ENCODE results near the gene PLEKHA6. TPM values are rescaled to one million over a fixed set of nuclear protein-coding genes. Genes with fewer than 3 reads are reported as not detected.

Gene PLEKHA6, protein sequence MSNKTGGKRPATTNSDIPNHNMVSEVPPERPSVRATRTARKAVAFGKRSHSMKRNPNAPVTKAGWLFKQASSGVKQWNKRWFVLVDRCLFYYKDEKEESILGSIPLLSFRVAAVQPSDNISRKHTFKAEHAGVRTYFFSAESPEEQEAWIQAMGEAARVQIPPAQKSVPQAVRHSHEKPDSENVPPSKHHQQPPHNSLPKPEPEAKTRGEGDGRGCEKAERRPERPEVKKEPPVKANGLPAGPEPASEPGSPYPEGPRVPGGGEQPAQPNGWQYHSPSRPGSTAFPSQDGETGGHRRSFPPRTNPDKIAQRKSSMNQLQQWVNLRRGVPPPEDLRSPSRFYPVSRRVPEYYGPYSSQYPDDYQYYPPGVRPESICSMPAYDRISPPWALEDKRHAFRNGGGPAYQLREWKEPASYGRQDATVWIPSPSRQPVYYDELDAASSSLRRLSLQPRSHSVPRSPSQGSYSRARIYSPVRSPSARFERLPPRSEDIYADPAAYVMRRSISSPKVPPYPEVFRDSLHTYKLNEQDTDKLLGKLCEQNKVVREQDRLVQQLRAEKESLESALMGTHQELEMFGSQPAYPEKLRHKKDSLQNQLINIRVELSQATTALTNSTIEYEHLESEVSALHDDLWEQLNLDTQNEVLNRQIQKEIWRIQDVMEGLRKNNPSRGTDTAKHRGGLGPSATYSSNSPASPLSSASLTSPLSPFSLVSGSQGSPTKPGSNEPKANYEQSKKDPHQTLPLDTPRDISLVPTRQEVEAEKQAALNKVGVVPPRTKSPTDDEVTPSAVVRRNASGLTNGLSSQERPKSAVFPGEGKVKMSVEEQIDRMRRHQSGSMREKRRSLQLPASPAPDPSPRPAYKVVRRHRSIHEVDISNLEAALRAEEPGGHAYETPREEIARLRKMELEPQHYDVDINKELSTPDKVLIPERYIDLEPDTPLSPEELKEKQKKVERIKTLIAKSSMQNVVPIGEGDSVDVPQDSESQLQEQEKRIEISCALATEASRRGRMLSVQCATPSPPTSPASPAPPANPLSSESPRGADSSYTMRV
- total RNA-seq (10 to 100 TPM in 1 of 2 donors, 1 to 10 TPM in 1; 5.1 to 14.0 TPM), polyA plus RNA-seq (ENCODE audit: insufficient read length in 6 of 6) (10 to 100 TPM; 13.1 to 24.4 (median 16.6) TPM)
- long read RNA-seq, donor 1, result 0 reads
- long read RNA-seq, donor 2, partial matches to known transcripts, result 0 of 1 reads
- long read RNA-seq, donor 2, other reads (novel, unspliced or antisense), result 0 of 1 reads
- long read RNA-seq, donor 3, result 0 reads
- long read RNA-seq, donor 4, partial matches to known transcripts, result 0 of 1 reads
- long read RNA-seq, donor 4, other reads (novel, unspliced or antisense), result 1 of 1 reads
- long read RNA-seq, donor 5, result 0 reads
- long read RNA-seq, donor 6, result 0 reads
- long read RNA-seq, donor 7, result 0 reads
- long read RNA-seq, donor 8, result 0 reads
- long read RNA-seq, donor 9, result 0 reads
- long read RNA-seq, donor 10, result 0 reads
- long read RNA-seq, donor 11, partial matches to known transcripts, result 5 of 5 reads
- long read RNA-seq, donor 11, other reads (novel, unspliced or antisense), result 0 of 5 reads
- long read RNA-seq, donor 12, partial matches to known transcripts, result 6 of 8 reads
- long read RNA-seq, donor 12, other reads (novel, unspliced or antisense), result 0 of 8 reads

GRCh38 chr1:204359474-204360255, at the start of gene PLEKHA6:
Gene PLEKHA6 (minus strand): TSS chr1:204359929. CDS start chr1:204273727, 86,202 bp downstream.
- Histone ChIP-seq H3K4me1 (peaks cover 0 to 14% of the 10 kb centered on the region in 2 donors), H3K27ac (no peak within 1 kb of the TSS), H3K36me3 (no peaks in the 10 kb centered on the region), H3K9me3 (no peaks in the 10 kb centered on the region), H3K4me3 (no peak within 1 kb of the TSS), H3K27me3 (peaks cover 0 to 34% of the 10 kb centered on the region in 2 donors)
- no peak for TF ChIP-seq CTCF (IDR thresholded peaks at IDR 0.05)
- ATAC-seq (no peak), DNase-seq (peak in 2 of 4 donors; percentile 58 to 61)
- intact Hi-C loops (cut with DNase I), result loop anchor here in 1 of 2 donors (5.0 kb wide), 1 partner anchor 197 kb away; no protein-coding TSS in a partner anchor

DNA sequence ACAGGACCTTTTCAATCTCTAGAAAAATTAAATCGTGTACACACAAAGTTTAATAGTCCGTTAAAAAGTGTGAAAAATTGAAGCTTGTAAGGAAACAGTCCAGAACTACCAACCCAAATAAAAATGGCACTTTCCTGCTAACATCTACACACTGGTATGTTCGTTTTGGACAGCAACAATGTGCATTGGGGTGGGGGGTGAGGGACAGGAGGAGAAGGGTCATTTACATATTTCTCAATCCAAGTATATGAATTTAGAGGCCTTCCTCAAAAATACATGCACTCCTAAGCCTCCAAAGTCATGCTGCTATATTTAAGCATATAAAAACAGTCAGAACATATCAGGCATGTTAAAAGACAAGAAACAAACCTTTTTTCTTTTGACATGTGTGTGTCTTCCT, 49.4 kb upstream of the PLEKHA6 start:
- Histone ChIP-seq H3K9me3 (no peaks in the 10 kb centered on the region), H3K36me3 (peaks cover 3 to 23% of the 10 kb centered on the region in 2 donors), H3K4me1 (peaks cover 12 to 52% of the 10 kb centered on the region in 2 donors), H3K27ac (peak overlapping the region in 1 of 2 donors; percentile 95), H3K4me3 (peak overlapping the region; percentile 93 to 97), H3K27me3 (no peaks in the 10 kb centered on the region)
- no peak for TF ChIP-seq CTCF (IDR thresholded peaks at IDR 0.05)
- intact Hi-C loops (cut with DNase I), result no loop called here
- ATAC-seq (no peak), DNase-seq (peak in 1 of 4 donors; percentile 31)

DNA sequence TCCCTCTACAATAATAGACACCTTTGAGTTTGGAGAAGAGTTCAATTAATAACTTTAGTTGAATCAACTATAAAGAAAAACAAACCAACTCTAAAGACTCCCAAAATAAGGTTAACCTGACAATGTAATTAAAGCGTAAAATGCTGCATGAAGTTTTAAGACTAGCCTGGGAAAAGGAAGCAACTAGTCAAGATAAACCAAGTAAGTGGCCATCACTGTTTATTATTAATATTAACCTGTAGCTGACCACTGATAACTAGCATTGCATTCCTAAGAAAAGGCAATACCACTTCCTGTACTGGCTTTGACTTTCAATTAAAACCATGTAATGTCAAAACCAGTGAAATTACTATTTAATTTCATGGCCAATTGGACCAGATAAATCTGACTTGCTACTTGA, 48.9 kb upstream of the PLEKHA6 start:
- peak overlapping the region in 1 of 2 donors; percentile 95 for H3K27ac ChIP-seq
- DNase-seq, result no peak
- intact Hi-C loops (cut with DNase I), result no loop called here

More for the DNA sequence above, 48.9 kb upstream of the PLEKHA6 start:
- H3K4me1 ChIP-seq, result peaks cover 12 to 50% of the 10 kb centered on the region in 2 donors
- H3K27me3 ChIP-seq, result no peaks in the 10 kb centered on the region
- no peak for TF ChIP-seq CTCF (IDR thresholded peaks at IDR 0.05)
- peaks cover 3 to 28% of the 10 kb centered on the region in 2 donors for H3K36me3 ChIP-seq
- H3K4me3 ChIP-seq, result peak overlapping the region; percentile 93 to 97
- no peaks in the 10 kb centered on the region for H3K9me3 ChIP-seq
- no peak for ATAC-seq
